ENCODE data around the gene FHIT.

The FHIT gene

DNA sequence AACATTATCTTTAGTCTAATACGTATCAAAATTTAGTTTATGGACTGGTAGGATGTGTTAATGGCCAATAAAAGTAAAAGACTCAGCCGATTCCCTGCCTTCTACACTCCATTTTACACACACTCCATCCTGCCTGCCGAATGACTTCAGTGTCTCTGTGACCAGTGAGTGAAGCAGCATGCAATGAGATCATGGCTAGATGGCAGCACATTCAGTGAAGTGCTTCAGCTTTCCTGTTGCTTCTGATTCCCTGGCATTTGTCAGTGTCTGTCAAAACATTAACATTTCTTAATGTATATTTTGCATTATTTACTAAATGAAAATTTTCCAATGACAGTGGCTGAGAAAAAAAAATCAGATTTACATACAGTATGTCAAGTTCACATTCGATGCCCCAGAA lies 412.0 kb downstream of the FHIT start:
- no peak for DNase-seq (ENCODE audit: low read depth)

DNA sequence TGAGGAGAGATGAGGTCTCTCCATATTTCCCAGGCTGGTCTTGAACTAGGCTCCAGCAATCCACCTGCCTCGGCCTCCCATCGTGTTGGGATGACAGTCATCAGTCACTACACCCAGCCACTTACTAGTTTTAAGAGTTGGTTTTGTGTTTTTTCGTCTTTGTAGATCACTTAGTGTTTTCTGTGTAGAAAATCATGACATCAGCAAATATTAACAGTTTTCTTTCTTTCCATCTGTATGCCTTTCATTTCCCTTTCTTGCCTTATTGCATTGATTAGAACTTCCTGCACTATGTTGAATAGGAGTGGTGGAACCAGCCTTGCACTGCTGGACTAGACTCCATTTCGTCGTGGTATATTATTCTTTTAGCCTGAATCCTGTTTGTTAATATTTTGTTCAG lies 415.5 kb downstream of the FHIT start:
- DNase-seq (ENCODE audit: low read depth), result no peak

DNA sequence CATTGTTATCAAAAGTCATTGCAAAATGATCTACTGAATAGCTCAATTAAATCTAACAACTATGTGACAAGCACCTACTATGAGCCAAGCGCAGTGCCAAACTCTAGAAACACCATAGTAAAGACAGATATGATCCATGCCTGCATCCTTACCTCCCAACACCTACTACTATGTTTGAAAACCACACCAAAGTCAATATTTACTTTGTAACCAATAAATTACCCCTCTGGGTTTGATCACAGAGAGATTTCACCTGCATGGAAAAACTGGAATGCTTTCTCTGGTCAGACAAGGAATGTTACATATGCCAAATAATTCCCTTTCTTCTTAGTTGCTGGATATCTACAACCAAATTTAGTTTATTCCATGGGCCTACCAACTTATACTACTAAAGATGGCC lies 422.2 kb downstream of the FHIT start:
- DNase-seq (ENCODE audit: low read depth), result no peak

DNA sequence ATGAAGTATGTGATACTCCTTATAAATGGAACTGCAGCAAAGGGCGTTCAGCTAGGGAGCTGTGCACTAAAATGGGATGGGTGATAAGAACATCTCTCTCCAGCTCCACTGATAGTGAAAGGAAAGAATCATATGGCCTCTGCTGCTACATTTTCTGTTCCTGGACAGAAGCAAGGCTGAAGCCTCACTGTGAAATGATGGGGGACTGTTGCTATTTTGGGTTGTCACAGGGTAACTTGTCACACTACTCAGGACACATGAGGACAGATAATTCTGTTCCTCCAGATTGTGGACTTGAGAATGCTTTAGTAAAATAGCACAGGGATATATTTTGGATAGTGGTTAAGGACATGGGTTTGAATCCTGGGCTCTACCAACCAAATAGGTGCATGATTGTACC lies 423.6 kb downstream of the FHIT start:
- DNase-seq (ENCODE audit: low read depth), result no peak

DNA sequence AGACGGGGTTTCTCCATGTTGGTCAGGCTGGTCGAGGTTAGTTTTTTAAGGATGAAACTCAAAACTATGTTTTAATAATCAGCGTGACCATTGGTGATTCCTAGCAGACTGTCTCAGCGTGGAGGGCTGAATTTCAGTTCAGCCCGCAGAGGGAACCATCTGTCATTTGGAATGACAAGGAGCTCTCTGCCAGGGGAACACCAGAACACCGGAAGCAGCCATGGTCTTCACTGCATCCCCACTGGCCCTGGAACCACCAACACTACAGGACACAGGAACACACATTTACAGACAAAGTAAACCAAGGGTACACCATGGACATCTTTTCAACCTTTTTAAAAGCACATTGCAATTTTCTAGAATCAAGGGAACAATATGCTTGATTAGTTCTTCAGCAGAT lies 424.7 kb downstream of the FHIT start:
- no peak for DNase-seq (ENCODE audit: low read depth)

DNA sequence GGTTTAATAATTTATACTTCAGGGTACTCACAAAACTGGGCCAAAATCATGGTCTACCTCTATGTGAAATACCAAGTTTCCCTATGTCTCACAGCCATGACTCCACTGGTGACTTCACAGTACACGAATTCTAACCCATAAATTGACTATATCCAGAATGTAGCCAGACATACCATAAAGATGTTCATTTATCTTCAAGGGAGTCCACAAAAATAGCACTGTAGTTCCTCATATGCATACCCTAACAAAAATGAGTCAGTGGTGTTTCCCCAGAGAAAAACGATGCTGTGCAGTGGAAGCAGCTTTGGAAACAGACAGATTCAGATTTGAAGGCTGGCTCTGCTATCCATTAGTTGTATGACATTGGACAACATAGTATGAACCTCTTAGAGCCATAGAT lies 438.8 kb downstream of the FHIT start:
- DNase-seq (ENCODE audit: low read depth), result no peak

DNA sequence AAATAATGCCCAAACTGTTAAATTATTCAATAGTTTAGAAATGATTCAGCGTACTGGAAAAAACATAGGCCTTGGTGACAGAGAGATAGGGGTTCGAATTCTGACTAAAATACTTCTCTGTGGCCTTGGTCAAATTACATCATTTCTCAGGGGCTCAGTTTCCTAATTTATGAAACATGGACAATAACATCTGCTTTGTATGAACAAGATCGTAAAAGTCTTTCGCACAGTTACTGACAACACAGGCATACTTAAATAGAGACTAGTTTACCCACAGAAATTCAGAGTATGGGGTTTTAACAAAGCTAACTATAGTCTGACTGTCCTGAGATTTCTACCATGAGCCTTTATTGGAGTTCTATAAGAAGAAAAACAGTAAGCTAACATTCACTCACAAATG lies 440.4 kb downstream of the FHIT start:
- DNase-seq (ENCODE audit: low read depth), result no peak

DNA sequence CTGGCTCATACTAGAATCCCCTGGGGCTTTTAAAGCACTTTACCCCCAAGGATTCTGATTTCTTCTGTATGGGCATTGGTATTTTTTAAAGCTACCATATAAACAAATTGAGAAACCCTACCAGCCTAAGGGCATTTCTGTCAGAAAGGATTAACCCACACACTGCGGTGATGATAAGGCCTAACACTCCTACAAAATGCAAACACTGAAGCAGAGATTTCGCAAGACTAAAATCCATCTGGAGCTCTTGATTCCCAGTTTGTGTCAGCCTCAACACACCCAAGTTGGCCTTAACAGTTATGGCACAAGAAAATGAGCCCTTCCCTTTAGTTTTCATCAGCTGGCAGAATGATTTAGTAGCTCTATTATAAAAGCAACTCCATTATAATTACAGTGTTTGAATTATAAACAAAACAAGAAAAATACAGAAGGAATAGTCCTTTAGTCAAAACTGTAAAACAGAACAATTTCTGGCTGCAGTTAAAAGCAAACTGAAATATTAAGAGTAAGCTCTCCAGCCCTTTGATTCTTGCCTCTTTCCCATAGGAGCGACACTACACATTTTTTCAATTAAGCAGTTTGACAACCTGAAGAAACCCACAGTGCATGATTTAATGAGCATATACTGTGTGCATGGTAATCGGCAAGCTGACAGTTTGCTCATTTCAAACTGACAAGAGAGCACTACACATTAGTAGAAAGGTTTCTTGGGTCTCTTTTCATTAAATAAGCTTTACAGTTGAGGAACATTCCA lies 441.2 kb downstream of the FHIT start:
- DNase-seq (ENCODE audit: low read depth), result no peak

DNA sequence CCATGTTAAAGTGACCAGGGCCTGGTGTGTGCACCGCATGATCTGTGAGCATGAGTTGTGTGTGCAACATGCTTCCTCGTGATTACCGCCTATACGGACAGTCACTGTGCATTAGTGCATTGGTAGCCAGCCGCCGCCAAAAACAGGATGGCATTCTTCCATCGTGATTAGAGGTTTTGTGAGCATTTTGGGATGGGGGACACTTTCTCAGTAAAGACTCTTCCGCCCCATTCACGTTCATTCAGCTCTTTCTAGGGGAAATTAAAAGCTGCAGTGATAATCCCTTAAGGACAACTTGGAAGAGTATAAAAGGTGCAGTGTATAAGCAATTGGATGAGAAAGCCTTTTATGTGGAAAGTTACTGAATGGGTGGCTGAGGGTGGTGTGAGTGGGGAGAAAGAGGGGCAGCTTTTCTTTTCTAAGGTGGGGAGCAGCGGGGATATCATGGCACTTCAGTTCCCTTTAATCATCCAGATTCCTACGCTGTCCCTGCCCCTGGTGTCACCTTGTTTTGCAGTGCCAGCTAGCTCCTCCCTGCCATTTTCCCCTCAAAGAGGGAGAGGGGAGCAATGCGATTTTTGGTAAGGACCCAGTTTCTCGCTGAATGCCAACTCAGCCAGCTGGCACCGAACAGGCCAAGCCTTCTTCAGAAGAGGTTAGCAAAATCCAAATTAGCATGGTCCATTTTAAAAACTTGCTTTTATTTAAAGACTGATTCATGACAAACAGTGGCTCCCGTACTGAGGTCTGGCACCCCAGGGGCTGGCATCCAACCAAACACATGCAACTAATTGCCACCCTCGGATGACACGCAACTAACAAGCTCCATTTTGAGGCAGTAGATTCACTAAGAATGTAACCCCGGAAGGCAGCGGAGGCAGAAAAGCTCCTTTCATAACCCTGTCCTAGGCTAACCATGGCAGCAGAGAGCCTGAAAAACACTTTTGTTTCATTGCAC lies 447.8 kb downstream of the FHIT start:
- DNase-seq (ENCODE audit: low read depth), result no peak

DNA sequence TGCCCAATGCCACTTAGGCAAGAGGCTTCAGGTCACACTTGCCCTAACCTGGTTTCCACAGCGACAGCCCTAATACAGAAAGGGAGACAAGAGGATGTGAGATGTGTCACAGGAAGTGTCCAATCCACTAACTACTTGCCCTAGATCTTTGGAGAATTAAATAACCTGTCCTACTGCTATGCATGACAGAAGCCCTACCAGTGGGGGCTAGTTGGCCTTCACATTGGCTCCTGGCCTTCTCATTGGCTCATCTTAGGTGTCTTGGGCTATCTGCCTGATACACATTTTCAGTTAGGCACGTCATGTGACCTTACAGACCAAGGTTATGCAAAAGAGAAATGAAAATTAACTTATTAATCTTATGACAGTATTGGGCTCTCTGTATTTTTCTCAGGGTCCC lies 449.9 kb downstream of the FHIT start:
- DNase-seq (ENCODE audit: low read depth), result no peak

DNA sequence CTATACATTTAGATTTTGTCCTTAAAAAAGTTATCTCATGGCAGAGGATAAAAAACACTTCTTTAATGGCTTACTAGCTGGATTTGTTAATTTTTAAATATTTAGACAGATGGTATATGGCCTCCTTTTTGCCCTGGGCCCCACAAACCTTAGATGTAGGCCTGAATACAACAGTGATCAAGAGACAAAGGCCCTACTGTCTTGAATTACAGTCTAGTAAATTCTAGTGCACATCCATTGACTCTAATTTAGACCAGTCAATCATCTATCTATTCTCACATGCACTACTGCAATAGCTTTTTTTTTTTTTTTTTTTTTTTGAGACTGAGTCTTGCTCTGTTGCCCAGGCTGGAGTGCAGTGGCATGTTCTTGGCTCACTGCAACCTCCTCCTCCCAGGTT lies 452.8 kb downstream of the FHIT start:
- no peak for DNase-seq (ENCODE audit: low read depth)

DNA sequence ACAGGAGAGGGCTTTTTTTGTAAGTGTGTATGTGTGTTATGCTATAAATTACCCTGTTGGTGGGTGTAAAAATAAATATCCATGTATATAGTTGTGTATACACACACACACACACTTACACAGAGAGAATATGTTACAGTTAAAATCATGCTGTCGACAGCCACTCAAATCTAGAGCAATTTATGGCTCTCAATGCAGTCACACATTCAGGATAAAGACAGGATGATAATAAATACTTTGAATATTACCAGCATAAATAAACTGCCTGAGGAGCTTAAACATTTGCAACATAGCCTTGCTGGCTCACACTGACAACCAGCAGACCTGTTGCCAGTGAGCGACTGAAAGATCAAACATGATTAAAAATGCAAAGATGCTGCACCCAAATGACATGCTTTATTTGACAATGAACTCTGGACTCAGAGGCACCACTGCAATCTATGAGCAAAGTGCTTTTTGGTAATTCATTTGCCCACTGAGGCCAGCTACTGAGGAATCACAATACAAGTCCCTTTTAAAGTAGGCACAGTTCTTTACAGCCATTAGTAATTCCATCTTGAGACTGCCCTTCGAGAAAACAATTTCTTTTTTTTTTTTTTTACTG lies 458.9 kb downstream of the FHIT start:
- DNase-seq (ENCODE audit: low read depth), result no peak

DNA sequence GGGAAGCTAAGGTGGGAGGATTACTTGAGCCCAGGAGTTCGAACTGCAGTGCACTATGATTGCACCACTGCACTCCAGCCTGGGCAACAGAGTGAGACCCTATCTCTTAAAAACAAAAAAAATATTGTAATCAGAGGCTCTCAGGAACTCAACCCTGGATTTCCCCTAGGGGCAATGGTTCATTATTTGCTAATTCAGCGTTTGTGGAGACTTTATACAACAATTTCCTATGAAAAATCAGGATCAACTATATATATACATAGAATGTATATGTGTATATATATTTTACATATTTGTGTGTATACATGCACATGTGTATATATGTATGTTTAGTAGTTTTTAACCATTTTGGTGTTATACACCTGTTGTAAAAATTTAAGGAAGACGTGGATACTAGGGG lies 463.1 kb downstream of the FHIT start:
- DNase-seq (ENCODE audit: low read depth), result no peak

DNA sequence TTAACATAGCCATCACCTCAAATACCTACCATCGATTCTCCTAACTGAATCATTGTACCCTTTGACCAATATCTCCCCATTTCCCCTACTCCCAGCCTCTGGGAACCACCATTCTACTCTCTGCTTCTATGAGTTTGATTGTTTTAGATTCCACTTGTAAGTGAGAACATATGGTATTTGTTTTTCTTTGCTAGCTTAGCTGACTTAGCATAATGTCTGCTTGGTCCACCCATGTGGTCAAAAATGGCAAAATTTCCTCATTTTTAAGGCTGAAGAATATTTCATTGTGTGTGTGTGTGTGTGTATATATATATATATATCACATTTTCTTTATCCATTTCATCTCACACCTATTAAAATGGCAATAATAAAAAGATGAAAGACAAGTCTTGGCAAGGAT lies 469.3 kb downstream of the FHIT start:
- DNase-seq (ENCODE audit: low read depth), result no peak

DNA sequence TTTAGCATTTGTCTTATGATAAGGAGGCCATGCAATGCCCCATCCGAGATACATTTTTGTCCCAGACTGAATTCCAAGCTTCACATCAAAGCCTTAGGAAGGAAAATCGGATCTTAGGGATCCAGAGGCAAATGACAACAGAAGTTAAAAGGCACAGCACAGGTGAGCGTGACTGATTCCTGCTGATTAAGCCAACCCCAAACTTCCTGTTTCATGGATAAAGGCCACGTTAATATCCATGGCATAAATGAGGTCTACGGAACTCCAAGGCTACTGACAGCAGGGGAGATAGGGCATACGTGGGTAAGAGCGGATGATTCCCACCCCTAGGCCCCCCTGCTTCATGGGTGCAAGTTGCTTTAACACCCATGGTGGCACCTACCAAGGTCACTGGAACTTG lies 471.6 kb downstream of the FHIT start:
- DNase-seq (ENCODE audit: low read depth), result no peak

DNA sequence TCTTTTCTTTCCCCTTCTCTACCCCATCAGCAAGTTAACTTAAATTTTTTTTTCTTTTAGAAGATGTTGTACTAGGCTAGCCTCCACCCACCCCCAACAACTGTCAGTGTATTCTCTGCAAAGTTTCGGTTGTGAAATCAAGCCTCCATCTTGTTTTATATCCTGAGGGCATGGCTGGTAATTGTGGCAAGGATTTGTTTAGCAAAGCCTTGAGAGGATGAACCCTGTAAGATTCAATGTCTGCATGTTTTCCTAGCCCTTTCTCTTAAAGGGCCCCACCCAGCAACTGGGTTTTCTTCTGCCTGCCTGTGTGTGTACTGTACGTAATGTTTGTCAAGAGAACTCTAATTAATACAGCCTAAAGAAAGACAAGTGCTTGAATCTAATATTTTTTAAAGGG lies 475.3 kb downstream of the FHIT start:
- no peak for DNase-seq (ENCODE audit: low read depth)

DNA sequence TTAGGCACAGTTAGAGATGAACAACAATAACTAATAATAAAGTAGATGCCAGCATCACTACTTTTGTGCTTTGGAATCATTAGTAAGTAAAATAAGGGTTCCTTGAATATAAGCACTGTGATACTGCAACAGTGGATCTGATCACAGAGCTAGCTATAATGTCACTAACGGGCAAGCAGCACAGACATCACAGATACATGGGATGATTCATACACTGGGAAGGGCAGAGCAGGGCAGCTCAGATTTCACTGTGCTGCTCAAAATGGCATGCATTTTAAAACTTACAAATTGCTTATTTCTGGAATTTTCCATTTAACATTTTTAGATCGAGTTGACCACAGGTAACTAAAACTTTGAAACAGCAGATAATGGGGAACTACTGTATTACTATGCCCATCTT lies 476.6 kb downstream of the FHIT start:
- no peak for DNase-seq (ENCODE audit: low read depth)

DNA sequence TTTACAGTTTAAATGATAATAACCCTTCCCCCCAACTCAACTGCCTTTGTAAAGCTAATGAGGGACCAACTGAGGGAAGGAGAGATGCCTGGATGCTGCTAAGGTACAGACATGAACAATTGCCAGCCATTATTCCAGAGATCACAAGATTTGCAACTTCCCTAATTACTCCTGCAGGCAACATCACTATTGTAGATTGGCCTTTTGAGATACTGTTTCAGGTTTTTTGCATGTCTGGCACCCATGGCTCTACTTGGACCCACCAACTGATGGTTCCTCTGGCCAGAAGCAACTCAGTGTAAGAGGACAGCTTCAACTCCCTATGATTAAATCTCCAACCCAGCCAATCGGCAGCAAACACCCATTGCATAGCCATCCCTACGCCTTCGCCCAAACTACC lies 478.7 kb downstream of the FHIT start:
- no peak for DNase-seq (ENCODE audit: low read depth)

DNA sequence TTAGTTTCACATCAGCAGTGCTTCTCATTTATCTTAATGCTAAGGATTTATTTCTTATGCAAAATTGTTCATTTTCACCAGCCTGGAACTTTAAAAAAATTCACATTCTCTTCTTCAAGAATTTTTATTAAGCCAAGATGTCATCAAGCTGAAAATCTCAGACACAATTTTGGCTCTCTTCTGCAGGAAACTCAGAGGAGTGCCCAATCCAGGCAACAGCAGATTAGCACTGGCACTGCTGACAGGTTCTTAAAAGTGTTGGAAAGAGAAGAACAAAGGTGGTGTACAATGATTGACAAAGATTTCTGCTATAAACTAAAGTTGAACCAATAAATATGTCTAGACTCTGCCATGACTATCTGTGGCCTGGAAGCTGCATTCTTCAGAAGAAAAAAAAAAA lies 479.5 kb downstream of the FHIT start:
- DNase-seq (ENCODE audit: low read depth), result no peak

DNA sequence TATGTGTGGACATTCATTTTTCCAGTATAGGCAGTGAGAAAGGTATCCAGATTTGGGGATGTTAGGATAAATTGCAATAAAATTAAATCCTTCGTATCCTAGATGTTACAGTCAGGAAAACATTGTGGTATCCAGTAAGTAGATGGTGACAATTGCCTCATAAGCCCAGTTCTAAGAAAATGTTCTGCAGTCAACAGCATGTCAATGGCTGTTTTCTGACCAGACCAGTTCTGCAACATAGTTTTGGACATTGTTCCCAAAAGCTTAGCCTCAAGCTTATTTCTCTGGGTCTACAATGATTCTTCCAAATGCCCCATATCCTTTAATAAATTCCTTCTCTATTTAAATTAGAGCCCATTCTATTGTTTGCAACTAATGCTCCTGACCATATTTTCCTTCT lies 480.7 kb downstream of the FHIT start:
- no peak for DNase-seq (ENCODE audit: low read depth)

DNA sequence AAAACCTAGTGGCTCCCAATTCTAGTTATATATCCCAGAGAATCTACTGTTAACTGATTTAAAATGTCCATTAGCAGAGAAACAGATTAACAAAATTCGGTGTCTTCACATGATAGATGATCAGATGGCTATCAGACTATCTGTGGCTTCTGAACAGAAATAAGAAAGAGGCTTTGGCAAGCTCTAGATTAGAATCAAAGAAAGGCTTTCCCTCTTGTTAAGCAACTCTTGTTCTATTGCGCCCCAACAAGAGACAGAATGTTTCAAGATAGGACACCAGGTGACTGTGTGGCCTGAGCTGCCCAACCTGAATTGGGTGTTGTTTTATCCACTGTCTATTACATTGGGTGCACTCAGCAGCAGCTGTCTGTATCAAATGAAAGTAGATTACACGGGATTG lies 483.7 kb downstream of the FHIT start:
- no peak for DNase-seq (ENCODE audit: low read depth)

DNA sequence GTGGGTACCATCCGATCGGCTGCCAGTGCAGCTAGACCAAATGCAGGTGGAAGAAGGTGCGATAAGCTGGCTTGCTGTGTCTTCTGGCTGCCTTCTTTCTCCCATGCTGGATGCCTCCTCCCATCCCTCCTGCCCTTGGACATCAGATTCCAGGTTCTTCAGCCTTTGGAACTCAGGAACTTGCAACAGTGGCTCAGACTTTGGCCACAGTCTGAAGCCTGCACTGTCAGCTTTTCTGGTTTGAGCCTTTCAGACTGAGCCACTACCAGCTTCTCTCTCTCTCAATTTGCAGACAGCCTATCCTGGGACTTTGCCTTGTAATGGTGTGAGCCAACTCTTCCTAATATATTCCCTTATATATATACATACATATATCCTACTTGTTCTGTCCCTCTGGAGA lies 485.5 kb downstream of the FHIT start:
- no peak for DNase-seq (ENCODE audit: low read depth)

DNA sequence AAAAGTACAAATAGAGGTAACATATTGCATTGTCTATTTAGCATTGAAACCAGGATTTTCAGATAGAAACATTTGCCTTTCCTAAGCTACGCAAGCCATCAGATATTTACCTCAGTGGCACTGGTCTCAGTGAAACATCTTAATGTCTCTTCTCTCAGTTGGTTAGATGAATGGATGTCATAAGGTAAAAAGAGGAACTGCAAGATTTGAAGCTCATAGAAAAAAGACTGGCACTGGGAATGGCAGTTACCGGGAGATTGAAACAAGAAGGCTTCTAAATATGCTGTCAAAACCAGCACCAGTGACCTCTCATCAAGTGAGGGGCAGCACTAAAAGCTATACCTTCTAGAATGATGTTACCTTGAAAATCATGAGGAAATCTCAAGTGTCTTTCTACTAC lies 486.4 kb downstream of the FHIT start:
- no peak for DNase-seq (ENCODE audit: low read depth)

Measured in stimulated activated CD8-positive, alpha-beta memory T cell treated with anti-CD3 and anti-CD28 coated beads, Interleukin-12 subunit alpha, Interleukin-12 subunit beta, amount 100 ng/mL, for 4 hours (primary cell).